Endometrial microvascular endothelial cells (primary cell): ENCODE data around the gene PCNP. TPM values are rescaled to one million over a fixed set of nuclear protein-coding genes. Genes with fewer than 3 reads are reported as not detected.
"Not testable (repeated sequence)": the region's sequence is repeated elsewhere in the genome, so short reads cannot be mapped to it uniquely, and the experiment has no call there.

Experiments
- in situ Hi-C: cut with HindIII; loops from 2 replicates; pipeline ENCODE4 v1.10.0; 2017; ENCODE audit warnings: low sequenced_read_pairs, low pct_unique_long_range_greater_than_20kb; ENCODE audit errors: inconsistent ontology term
- total RNA-seq: library from RNA; depleted of rRNA; stranded (reverse); fragments of >200 nt; gene quantifications from one replicate; pipeline ENCODE4 v1.2.3, GENCODE V29; 2015; ENCODE audit errors: inconsistent ontology term

The PCNP gene
- total RNA-seq, 1 donor from 2014 or later = 70.0 TPM

DNA sequence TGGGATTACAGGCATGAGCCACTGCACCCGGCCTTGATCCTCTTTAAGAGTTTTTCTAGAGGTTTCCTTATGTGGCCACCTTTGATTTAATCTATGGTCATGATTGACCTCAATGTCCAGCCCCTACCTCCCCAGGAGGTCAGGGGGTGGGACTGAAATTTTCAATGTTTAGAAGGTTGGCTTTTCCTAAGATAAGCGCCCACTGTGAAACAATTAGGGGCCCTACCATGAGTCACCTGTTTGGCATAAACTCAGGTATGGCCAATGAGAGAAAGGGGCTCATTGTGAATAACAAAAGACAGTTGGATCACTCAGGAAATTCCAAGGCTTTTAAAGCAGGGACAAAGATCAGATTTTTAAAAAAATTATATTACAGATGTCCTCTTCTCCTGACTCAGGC lies 51.9 kb downstream of the PCNP start:
- in situ Hi-C loops = no loop called here

DNA sequence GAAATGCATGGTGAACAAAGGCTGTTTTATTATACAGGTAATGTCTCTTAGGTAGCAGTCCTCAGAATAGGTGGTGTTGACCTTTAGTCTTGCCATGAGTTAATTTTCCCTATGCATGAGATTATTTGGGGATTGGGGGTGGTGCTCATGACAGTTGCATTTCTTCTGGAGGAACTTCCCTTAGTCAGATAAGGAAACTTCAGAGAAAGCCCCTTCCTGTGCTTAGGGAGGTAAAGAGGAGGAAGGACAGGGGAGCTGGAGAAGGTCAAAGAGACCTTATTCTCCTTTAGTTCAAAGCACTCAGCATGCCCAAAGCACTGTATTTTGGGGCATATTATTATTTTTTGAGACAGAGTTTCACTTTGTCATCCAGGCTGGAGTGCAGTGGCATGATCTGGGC lies 55.2 kb downstream of the PCNP start:
- in situ Hi-C loops = no loop called here

GRCh38 chr3:101631098-101631796 lies 57.3 kb downstream of the PCNP start:
- in situ Hi-C loops = no loop called here

- in situ Hi-C loops = not testable (repeated sequence)
These were observed 58.0 kb downstream of the PCNP start for GRCh38 chr3:101631959-101632358.

GRCh38 chr3:101632586-101632985 lies 58.6 kb downstream of the PCNP start:
- in situ Hi-C loops = no loop called here

DNA sequence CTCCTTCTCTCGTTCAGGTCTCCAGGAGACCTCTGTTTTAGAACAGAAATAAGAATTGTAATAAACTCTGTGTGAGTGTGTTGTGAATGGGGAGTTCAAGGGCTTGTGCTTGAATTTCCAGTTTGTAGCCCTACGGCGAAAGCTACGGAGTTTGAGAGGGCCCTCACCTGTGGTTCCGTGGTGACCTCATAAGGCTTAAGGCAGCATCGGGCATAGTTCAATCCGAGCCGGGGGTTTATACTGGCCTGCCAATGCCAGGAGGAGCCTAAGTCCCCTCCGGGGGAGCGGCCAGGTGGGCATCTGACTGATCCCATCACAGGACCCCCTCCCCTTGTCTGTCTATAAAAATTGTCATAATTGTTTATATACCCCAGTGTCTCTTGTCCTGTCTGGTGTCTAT lies 59.2 kb downstream of the PCNP start:
- in situ Hi-C loops = no loop called here

- in situ Hi-C loops = no loop called here
These were observed 60.7 kb downstream of the PCNP start for GRCh38 chr3:101634591-101635196.

- in situ Hi-C loops = no loop called here
These were observed 61.4 kb downstream of the PCNP start for GRCh38 chr3:101635345-101635744.

GRCh38 chr3:101635954-101636798 lies 62.2 kb downstream of the PCNP start:
- in situ Hi-C loops = no loop called here

DNA sequence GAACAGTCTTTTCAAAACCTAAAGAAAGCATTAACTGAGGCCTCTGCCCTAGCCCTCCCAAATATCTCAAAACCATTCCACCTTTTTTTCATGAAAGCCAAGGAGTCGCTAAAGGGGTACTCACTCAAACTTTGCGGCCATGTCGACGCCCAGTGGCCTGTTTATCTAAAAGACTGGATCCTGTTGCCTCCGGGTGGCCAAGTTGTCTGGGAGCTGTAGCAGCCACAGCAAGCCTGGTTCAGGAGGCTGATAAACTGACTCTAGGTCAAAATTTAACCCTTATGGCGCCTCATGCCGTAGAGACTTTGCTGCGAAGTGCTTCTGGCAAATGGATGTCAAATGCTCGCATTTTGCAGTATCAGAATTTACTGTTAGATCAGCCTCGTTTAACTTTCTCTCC lies 63.5 kb downstream of the PCNP start:
- in situ Hi-C loops = no loop called here

DNA sequence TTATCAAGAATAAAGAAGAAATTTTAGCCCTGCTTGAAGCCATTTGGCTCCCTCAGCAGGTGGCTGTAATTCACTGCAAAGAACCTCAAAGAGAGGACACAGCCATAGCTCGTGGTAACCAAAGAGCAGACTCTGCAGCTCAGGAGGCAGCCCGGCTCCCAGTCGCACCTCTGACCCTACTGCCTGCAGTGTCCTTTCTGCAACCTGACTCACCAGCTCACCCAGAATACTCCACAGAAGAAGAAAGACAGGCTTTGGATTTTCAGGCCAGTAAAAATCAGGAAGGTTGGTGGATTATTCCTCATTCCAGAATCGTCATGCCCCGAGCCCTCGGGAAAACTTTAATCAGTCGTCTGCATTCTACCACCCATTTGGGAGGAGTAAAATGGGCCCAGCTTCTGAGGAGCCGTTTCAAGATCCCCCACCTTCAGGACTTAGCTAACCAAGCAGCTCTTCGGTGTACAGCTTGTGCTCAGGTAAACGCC lies 64.3 kb downstream of the PCNP start:
- in situ Hi-C loops = no loop called here

- in situ Hi-C loops = no loop called here
These were observed 65.4 kb downstream of the PCNP start for GRCh38 chr3:101639280-101639963.

- in situ Hi-C loops = no loop called here
These were observed 66.3 kb downstream of the PCNP start for GRCh38 chr3:101640256-101640655.

DNA sequence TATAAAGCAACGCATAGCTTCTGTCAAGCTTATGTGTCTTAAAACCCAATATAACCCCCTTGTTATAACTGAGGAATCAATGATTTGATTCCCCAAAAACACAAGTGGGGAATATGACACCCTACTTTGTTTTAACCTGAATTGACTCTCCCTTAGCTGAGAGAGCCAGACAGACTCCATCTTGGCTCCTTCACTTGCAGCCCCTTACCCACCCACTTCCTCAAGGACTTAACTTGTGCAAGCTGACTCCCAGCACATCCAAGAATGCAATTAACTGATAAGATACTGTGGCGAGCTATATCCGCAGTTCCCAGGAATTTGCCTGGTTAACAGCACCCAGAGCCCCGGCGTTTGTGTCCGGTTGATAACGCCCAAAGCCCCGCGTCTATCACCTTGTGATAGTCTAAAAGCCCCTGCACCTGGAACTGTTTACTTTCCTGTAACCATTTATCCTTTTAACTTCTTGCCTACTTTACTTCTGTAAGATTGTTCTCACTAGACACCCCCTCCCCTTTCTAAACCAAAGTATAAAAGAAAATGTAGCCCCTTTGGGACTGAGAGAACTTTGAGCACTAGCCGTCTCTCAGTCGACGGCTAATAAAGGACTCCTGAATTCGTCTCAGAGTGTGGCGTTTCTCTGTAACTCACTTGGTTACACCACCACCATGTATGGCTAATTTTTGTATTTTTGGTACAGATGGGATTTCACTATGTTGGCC lies 67.6 kb downstream of the PCNP start:
- in situ Hi-C loops = not testable (repeated sequence)

GRCh38 chr3:101642441-101642840 lies 68.5 kb downstream of the PCNP start:
- in situ Hi-C loops = no loop called here

DNA sequence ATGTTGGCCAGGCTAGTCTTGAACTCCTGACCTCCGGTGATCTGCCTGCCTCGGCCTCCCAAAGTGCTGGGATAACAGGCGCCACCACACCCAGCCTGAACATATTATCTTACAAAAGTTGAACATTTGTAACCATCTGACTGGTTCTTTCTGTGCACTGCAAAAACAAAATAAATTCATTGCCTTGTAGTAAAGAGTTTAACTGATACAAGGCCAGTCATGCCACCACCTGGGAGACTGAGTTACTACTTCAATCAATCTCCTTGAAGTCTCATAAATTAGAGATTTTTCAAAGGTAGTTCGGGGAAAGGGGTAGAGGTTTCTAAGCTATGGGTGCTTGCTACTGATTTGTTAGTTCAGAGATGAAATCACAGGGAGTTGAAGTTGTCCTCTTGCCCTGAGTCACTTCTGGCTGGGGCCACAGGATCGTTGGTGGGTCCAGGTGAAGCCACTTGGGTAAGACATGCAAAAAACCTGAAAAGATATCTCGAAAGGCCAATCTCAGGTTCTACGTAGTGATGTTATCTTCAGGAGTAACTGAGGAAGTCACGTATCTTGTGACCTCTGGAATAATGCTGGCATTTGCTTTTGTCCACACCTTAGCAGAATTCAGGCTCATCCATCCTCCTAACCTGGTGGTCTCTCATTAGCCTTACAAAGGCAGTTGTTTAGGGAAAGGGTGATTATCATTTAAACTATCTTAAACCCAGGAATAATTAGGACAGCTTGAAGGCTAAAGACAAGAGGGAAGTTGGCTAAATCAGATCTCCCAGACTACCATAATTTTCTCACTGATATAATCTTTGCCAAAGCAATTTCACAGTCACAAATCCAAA lies 69.2 kb downstream of the PCNP start:
- in situ Hi-C loops = no loop called here
